Parathyroid adenoma (tissue), 2 donors: ENCODE data around the gene KRAS.

Source experiments
- H2AFZ ChIP-seq: fragments of 300-600 bp; sonication (generic); one replicate; pipeline ENCODE4 v1.7.0; 2017; ENCODE audit warnings: antibody characterized with exemption, mild to moderate bottlenecking
- H3K27ac ChIP-seq: fragments of 300-600 bp; sonication (generic); one replicate; pipeline ENCODE4 v1.7.0; 2017
- H3K27me3 ChIP-seq: fragments of 300-600 bp; sonication (generic); one replicate; pipeline ENCODE4 v1.7.0; 2017; ENCODE audit warnings: low read length; ENCODE audit not compliant: control insufficient read depth, insufficient read depth
- H3K36me3 ChIP-seq: fragments of 300-600 bp; sonication (generic); one replicate; pipeline ENCODE4 v1.7.0; 2017; ENCODE audit warnings: low read length; ENCODE audit not compliant: control insufficient read depth, insufficient read depth
- H3K4me1 ChIP-seq: fragments of 300-600 bp; sonication (generic); one replicate; pipeline ENCODE4 v1.7.0; 2017; ENCODE audit warnings: control low read depth
- H3K4me2 ChIP-seq: fragments of 300-600 bp; sonication (generic); one replicate; pipeline ENCODE4 v1.7.0; 2017; ENCODE audit warnings: low read length
- H3K4me3 ChIP-seq: fragments of 300-600 bp; sonication (generic); one replicate; pipeline ENCODE4 v1.7.0; 2017; ENCODE audit warnings: low read depth, low read length
- H3K79me2 ChIP-seq: fragments of 300-600 bp; sonication (generic); one replicate; pipeline ENCODE4 v1.7.0; 2017; ENCODE audit warnings: control low read depth
- H3K9ac ChIP-seq: fragments of 300-600 bp; sonication (generic); one replicate; pipeline ENCODE4 v1.7.0; 2017; ENCODE audit warnings: mild to moderate bottlenecking
- H3K9me3 ChIP-seq: fragments of 300-600 bp; sonication (generic); one replicate; pipeline ENCODE4 v1.7.0; 2017; ENCODE audit warnings: low read length; ENCODE audit not compliant: control insufficient read depth
- CTCF ChIP-seq: fragments of 300-600 bp; sonication (generic); IDR thresholded peaks from one replicate; pipeline ENCODE4 v1.7.0; 2017; ENCODE audit warnings: antibody characterized with exemption, mild to moderate bottlenecking
- donor health status: primary hyperparathyroidism.

KRAS gene

GRCh38 chr12:25248732-25249131, 2.0 kb downstream of the KRAS start:
- Histone ChIP-seq H3K4me2 (no peak overlapping the region), H3K4me3 (no peak overlapping the region), H2AFZ (no peak overlapping the region), H3K9ac (no peak overlapping the region), H3K79me2 (peaks cover 11% of the 10 kb centered on the region), H3K4me1 (peaks cover 12% of the 10 kb centered on the region), H3K9me3 (no peaks in the 10 kb centered on the region), H3K27ac (no peak overlapping the region), H3K36me3 (no peaks in the 10 kb centered on the region), H3K27me3 (no peaks in the 10 kb centered on the region)
- no peak for TF ChIP-seq CTCF

GRCh38 chr12:25248137-25248536, 2.6 kb downstream of the KRAS start:
- no peak overlapping the region for H3K4me2 ChIP-seq
- H3K9ac ChIP-seq, result no peak overlapping the region
- TF ChIP-seq CTCF, result no peak
- peaks cover 11% of the 10 kb centered on the region for H3K79me2 ChIP-seq
- no peak overlapping the region for H3K4me3 ChIP-seq
- no peak overlapping the region for H3K27ac ChIP-seq
- peaks cover 12% of the 10 kb centered on the region for H3K4me1 ChIP-seq
- H3K9me3 ChIP-seq, result no peaks in the 10 kb centered on the region
- no peak overlapping the region for H2AFZ ChIP-seq
- no peaks in the 10 kb centered on the region for H3K27me3 ChIP-seq
- H3K36me3 ChIP-seq, result no peaks in the 10 kb centered on the region

- H3K27me3 ChIP-seq, result no peaks in the 10 kb centered on the region
- no peak overlapping the region for H3K9ac ChIP-seq
- H3K27ac ChIP-seq, result no peak overlapping the region
- TF ChIP-seq CTCF, result no peak
- H3K9me3 ChIP-seq, result no peaks in the 10 kb centered on the region
- peak overlapping the region; percentile 46 for H3K4me2 ChIP-seq
- H3K79me2 ChIP-seq, result peaks cover 14% of the 10 kb centered on the region
- no peaks in the 10 kb centered on the region for H3K36me3 ChIP-seq
- H3K4me3 ChIP-seq, result peak overlapping the region; percentile 25
- no peak overlapping the region for H2AFZ ChIP-seq
- peaks cover 4% of the 10 kb centered on the region for H3K4me1 ChIP-seq
Observed at GRCh38 chr12:25245491-25245890, 5.2 kb downstream of the KRAS start.

GRCh38 chr12:25243680-25243990, 7.1 kb downstream of the KRAS start:
- Histone ChIP-seq H3K9me3 (no peaks in the 10 kb centered on the region), H3K27ac (no peak overlapping the region), H3K36me3 (no peaks in the 10 kb centered on the region), H3K9ac (no peak overlapping the region), H3K79me2 (peaks cover 12% of the 10 kb centered on the region), H3K4me1 (peaks cover 4% of the 10 kb centered on the region), H3K4me2 (no peak overlapping the region), H2AFZ (no peak overlapping the region), H3K4me3 (no peak overlapping the region), H3K27me3 (no peaks in the 10 kb centered on the region)
- TF ChIP-seq CTCF, result no peak

- H3K79me2 ChIP-seq, result peaks cover 10% of the 10 kb centered on the region
- no peak overlapping the region for H3K9ac ChIP-seq
- no peak overlapping the region for H2AFZ ChIP-seq
- peaks cover 4% of the 10 kb centered on the region for H3K4me1 ChIP-seq
- H3K27ac ChIP-seq, result no peak overlapping the region
- no peaks in the 10 kb centered on the region for H3K36me3 ChIP-seq
- no peak for TF ChIP-seq CTCF
- no peaks in the 10 kb centered on the region for H3K9me3 ChIP-seq
- H3K4me2 ChIP-seq, result no peak overlapping the region
- no peak overlapping the region for H3K4me3 ChIP-seq
- H3K27me3 ChIP-seq, result no peaks in the 10 kb centered on the region
Observed at GRCh38 chr12:25242981-25243679, 7.6 kb downstream of the KRAS start.
